Suprapubic skin (tissue), 3 donors: Measurements from ENCODE around the gene FAM89B.

Experiments used
- POLR2AphosphoS5 ChIP-seq, 3 donors: sonication (generic); formaldehyde crosslinking; IDR thresholded peaks; one replicate each; pipeline ENCODE4 v1.6.1; 2017; ENCODE audit warnings: antibody characterized with exemption in 3 of 3
- TF ChIP-seq, protein P1 (sequence below), 2 donors: fragments of 200-600 bp in 1 of 2; fragments of 450-650 bp in 1 of 2; sonication (generic) in 1 of 2; IDR thresholded peaks; one replicate each; pipeline ENCODE4 v1.5.1; 2016 to 2019; ENCODE audit warnings: antibody characterized with exemption in 2 of 2, mild to moderate bottlenecking in 1 of 2, moderate library complexity in 1 of 2

DNA sequence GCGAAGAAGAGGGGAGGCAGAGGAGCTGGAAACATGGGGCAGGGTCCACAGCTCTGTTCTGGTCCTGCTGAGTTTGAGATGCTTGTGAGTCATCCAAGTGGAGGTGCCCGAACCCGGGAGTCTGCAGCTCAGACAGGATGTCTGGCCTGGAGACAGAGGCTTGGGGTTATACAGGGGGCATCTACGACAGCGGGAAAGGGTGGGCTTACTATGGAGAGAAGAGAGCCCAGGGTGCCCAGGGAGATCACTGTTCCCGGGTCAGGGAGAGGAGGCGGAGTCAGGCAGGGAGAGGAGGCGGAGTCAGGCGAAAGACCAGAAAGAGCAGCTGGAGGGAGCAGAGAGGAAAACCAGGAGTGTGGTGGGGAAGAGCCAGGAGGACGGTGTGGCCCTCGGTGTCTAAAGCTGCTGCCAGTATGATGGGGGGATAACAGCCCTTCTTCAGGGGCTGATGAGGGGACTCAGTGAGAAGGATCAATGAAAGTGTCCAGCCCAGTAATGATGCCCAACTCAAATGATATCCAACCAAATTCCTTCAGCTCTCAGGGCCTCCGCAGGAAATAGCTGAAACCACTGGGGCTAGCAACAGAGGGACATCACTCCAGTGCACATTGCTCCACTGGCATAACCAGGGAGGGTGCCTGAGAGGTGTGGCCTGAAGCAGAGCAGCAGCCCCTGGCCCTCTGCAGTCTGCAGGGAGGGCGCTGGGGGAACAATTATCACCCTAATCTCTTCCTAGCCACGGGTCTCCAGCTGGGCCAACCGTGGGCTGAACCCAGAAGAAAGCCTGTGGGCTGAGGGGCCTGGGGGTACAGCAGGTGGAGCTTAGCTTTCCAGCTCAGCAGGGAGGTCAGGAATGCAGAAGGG lies 11.6 kb upstream of the FAM89B start:
- TF ChIP-seq, protein P1, sequence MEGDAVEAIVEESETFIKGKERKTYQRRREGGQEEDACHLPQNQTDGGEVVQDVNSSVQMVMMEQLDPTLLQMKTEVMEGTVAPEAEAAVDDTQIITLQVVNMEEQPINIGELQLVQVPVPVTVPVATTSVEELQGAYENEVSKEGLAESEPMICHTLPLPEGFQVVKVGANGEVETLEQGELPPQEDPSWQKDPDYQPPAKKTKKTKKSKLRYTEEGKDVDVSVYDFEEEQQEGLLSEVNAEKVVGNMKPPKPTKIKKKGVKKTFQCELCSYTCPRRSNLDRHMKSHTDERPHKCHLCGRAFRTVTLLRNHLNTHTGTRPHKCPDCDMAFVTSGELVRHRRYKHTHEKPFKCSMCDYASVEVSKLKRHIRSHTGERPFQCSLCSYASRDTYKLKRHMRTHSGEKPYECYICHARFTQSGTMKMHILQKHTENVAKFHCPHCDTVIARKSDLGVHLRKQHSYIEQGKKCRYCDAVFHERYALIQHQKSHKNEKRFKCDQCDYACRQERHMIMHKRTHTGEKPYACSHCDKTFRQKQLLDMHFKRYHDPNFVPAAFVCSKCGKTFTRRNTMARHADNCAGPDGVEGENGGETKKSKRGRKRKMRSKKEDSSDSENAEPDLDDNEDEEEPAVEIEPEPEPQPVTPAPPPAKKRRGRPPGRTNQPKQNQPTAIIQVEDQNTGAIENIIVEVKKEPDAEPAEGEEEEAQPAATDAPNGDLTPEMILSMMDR (IDR thresholded peaks at IDR 0.05) = no peak
- TF ChIP-seq POLR2AphosphoS5 (IDR thresholded peaks at IDR 0.05) = no peak
